HUES64 (cell line): ENCODE data around the gene MAP7.

Source experiments
- H3K27ac ChIP-seq: 2 replicates; pipeline ENCODE4 v1.7.0; 2013; ENCODE audit warnings: low read depth, low read length, inconsistent platforms
- H3K27me3 ChIP-seq: 2 replicates; pipeline ENCODE4 v1.6.1; 2013; ENCODE audit warnings: mild to moderate bottlenecking, low read length; ENCODE audit not compliant: insufficient read depth
- H3K36me3 ChIP-seq: 2 replicates; pipeline ENCODE4 v1.6.1; 2013; ENCODE audit warnings: mild to moderate bottlenecking, low read length; ENCODE audit not compliant: insufficient read depth
- H3K4me1 ChIP-seq: 2 replicates; pipeline ENCODE4 v1.6.1; 2013; ENCODE audit warnings: mild to moderate bottlenecking, low read length, moderate library complexity; ENCODE audit not compliant: insufficient read depth
- H3K4me3 ChIP-seq: 2 replicates; pipeline ENCODE4 v1.5.1; 2013; ENCODE audit warnings: mild to moderate bottlenecking, low read length, moderate library complexity
- H3K9ac ChIP-seq: 2 replicates; pipeline ENCODE4 v1.6.1; 2013; ENCODE audit warnings: mild to moderate bottlenecking, low read depth, low read length
- H3K9me3 ChIP-seq: 2 replicates; pipeline ENCODE4 v1.6.1; 2013; ENCODE audit warnings: low read depth, low read length; ENCODE audit not compliant: insufficient read depth
- WGBS: fragments of 150-250, 120-280 bp; methylation state at CpG from one replicate; pipeline ENCODE4 v1.1.7; 2013; ENCODE audit warnings: missing lambda C conversion rate; 5-methylcytosine and 5-hydroxymethylcytosine counted together

Gene MAP7

DNA sequence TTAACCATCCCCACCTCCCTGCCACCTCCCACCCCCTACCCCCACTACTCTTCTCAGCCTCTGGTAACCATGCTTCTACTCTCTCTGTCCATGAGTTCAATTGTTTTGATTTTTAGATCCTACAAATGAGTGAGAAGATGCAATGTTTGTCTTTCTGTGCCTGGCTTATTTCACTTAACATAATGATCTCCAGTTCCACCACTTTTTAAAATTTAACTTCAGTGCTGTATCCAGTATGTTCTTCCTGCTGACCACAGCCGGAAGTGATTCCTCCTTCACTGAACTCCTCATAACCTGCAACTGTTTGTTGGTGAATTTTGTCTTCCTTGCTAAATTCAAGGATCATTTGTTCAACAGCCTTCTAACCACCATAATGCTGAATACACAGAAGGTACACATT, 3.9 kb downstream of the MAP7 start:
- H3K27me3 ChIP-seq: peaks cover 25% of the 10 kb centered on the region
- no peaks in the 10 kb centered on the region for H3K36me3 ChIP-seq
- H3K4me1 ChIP-seq: peaks cover 33% of the 10 kb centered on the region
- no peaks in the 10 kb centered on the region for H3K9me3 ChIP-seq
- H3K27ac ChIP-seq: no peak overlapping the region
- H3K4me3 ChIP-seq: no peak overlapping the region
- WGBS: 100% methylated on average over 1 of the region's 1 CpG
- no peak overlapping the region for H3K9ac ChIP-seq

DNA sequence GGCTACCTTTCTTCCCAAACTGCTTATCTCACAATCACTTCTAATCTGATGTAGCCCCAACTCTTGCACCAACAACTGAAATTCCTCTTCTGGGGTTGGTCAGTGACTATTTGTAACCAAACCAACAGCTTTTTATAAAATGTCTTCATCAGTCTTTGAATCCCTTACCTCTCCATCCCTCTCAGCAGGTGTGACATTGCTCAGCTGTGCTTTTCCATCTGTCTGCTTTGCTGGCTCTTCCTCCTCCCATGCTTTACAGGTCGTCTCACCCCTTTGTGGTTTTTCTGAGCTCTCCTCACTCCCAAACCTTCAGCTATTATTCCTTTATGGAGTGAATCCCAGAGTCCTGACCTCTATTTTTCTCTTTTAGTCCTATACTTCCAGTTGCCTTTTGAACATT, 5.9 kb downstream of the MAP7 start:
- peaks cover 37% of the 10 kb centered on the region for H3K4me1 ChIP-seq
- H3K9ac ChIP-seq: no peak overlapping the region
- H3K36me3 ChIP-seq: no peaks in the 10 kb centered on the region
- H3K9me3 ChIP-seq: no peaks in the 10 kb centered on the region
- H3K27ac ChIP-seq: no peak overlapping the region
- H3K27me3 ChIP-seq: peaks cover 13% of the 10 kb centered on the region; the same call in 1 of the 2 replicates
- no peak overlapping the region for H3K4me3 ChIP-seq
- 60% methylated on average over 1 of the region's 1 CpG for WGBS

GRCh38 chr6:136541395-136541794, 8.8 kb downstream of the MAP7 start:
- no peaks in the 10 kb centered on the region for H3K27me3 ChIP-seq
- WGBS: 92% methylated on average over 2 of the region's 2 CpGs
- peaks cover 22% of the 10 kb centered on the region; the same call in 1 of the 2 replicates for H3K4me1 ChIP-seq
- no peak overlapping the region for H3K4me3 ChIP-seq
- no peak overlapping the region for H3K9ac ChIP-seq
- H3K9me3 ChIP-seq: no peaks in the 10 kb centered on the region
- H3K27ac ChIP-seq: no peak overlapping the region
- H3K36me3 ChIP-seq: no peaks in the 10 kb centered on the region

- no peaks in the 10 kb centered on the region for H3K9me3 ChIP-seq
- H3K4me1 ChIP-seq: peaks cover 20% of the 10 kb centered on the region; the same call in 1 of the 2 replicates
- no peak overlapping the region for H3K4me3 ChIP-seq
- 69% methylated on average over 5 of the region's 6 CpGs for WGBS
- H3K36me3 ChIP-seq: no peaks in the 10 kb centered on the region
- no peak overlapping the region for H3K9ac ChIP-seq
- no peaks in the 10 kb centered on the region for H3K27me3 ChIP-seq
- H3K27ac ChIP-seq: no peak overlapping the region
Measured at GRCh38 chr6:136539967-136540652, 10.1 kb downstream of the MAP7 start.

DNA sequence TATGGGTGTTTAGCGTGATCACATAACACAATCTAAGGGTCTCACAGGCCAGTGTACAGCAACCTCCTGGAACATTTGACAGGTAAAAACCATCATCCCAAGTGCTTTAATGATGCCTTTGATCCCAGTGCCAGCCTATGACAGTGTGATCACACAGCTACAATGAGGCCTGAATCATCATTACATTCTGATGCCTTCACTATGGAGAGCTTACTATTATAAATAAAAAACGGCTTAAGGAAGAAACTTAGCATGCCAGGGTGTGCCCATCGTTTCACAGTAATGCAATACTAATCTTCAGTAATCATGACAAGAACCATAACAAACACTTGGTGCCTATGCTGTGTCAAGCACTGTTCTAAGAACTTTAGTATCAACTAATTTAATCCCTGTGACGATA, 11.4 kb downstream of the MAP7 start:
- H3K9me3 ChIP-seq: no peaks in the 10 kb centered on the region
- H3K9ac ChIP-seq: no peak overlapping the region
- no peaks in the 10 kb centered on the region for H3K27me3 ChIP-seq
- no peak overlapping the region for H3K4me3 ChIP-seq
- no peak overlapping the region for H3K27ac ChIP-seq
- H3K36me3 ChIP-seq: no peaks in the 10 kb centered on the region
- 89% methylated on average over 4 of the region's 4 CpGs for WGBS
- peaks cover 14% of the 10 kb centered on the region; the same call in 1 of the 2 replicates for H3K4me1 ChIP-seq

DNA sequence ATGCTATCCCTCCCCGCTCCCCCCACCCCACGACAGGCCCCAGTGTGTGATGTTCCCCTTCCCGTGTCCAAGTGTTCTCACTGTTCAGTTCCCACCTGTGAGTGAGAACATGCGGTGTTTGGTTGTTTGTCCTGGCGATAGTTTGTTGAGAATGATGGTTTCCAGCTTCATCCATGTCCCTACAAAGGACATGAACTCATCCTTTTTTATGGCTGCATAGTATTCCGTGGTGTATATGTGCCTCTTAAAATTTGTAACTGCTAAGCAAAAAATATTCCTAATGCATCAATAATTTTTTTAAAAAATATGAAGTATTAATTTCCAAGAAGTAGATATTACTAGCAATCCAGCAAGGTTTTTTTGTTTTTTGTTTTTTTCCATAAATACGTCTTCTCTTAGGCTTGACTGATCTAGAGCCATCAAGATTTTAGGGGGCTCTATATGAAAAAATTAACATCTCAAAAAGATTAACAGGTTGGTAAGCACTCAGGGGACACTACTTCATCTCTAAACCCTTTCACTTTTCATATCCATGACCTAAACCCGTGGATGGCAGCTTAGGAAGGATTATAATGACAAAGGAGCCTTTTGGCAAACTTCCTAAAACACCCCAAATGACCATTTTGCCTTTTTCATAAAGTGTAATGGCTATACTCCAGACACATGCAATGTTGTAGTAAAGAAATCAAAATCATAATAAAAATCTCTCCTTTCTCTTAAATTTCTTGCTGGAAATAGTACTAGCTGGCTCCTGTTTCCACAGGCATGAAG, 14.2 kb downstream of the MAP7 start:
- H3K4me1 ChIP-seq: peaks cover 14% of the 10 kb centered on the region; the same call in 1 of the 2 replicates
- no peak overlapping the region for H3K9ac ChIP-seq
- H3K9me3 ChIP-seq: no peaks in the 10 kb centered on the region
- H3K4me3 ChIP-seq: no peak overlapping the region
- 86% methylated on average over 5 of the region's 8 CpGs for WGBS
- no peaks in the 10 kb centered on the region for H3K27me3 ChIP-seq
- no peak overlapping the region for H3K27ac ChIP-seq
- H3K36me3 ChIP-seq: no peaks in the 10 kb centered on the region

- H3K4me3 ChIP-seq: no peak overlapping the region
- no peaks in the 10 kb centered on the region for H3K27me3 ChIP-seq
- H3K9me3 ChIP-seq: no peaks in the 10 kb centered on the region
- H3K9ac ChIP-seq: no peak overlapping the region
- peaks cover 13% of the 10 kb centered on the region; the same call in 1 of the 2 replicates for H3K4me1 ChIP-seq
- H3K36me3 ChIP-seq: no peaks in the 10 kb centered on the region
- 66% methylated on average over 5 of the region's 5 CpGs for WGBS
- H3K27ac ChIP-seq: no peak overlapping the region
Measured at GRCh38 chr6:136535017-136535765, 15.0 kb downstream of the MAP7 start.

GRCh38 chr6:136534268-136534667, 16.0 kb downstream of the MAP7 start:
- H3K9me3 ChIP-seq: no peaks in the 10 kb centered on the region
- no peaks in the 10 kb centered on the region for H3K27me3 ChIP-seq
- H3K36me3 ChIP-seq: no peaks in the 10 kb centered on the region
- WGBS: 93% methylated on average over 2 of the region's 3 CpGs
- no peak overlapping the region for H3K4me3 ChIP-seq
- H3K27ac ChIP-seq: no peak overlapping the region
- no peak overlapping the region for H3K9ac ChIP-seq
- peaks cover 8% of the 10 kb centered on the region; the same call in 1 of the 2 replicates for H3K4me1 ChIP-seq

DNA sequence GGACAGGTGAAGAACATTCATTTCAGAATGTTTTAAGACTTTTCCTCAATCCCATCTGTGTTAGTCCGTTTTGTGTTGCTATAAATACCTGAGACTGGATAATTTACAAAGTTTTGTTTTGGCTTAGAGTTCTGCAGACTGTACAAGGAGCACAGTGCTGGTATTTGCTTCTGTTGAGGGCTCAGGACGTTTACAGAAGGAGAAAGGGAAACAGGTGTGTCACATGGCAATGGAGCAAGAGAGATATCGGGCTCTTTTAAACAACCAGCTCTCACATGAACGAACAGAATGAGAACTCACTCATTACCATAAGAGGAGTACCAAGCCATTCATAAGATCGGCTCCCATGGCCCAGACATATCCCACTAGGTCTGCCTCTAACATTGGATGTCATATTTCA, 16.7 kb downstream of the MAP7 start:
- Histone ChIP-seq H3K9me3 (no peaks in the 10 kb centered on the region), H3K4me3 (no peak overlapping the region), H3K4me1 (peaks cover 12% of the 10 kb centered on the region), H3K9ac (no peak overlapping the region), H3K27ac (no peak overlapping the region), H3K36me3 (no peaks in the 10 kb centered on the region), H3K27me3 (no peaks in the 10 kb centered on the region)
- 91% methylated on average over 5 of the region's 5 CpGs for WGBS

DNA sequence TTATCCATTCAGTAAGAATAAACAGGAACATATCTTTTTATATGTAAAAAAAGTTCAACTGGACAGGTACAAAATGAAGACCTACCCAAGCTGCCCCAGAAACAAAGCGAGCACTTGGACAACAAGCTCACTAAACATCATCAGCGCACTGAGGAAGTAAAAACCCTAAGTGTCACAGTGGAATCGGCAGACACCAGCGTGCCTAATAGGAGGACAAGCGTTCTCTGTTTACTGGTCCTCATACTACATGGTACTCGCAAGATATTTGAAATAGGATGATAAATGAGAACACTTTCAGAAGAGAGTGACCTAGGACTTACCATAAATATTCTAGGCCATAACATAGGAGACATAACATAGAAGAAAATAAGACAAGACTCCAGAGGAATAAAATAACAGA, 18.2 kb downstream of the MAP7 start:
- no peaks in the 10 kb centered on the region for H3K36me3 ChIP-seq
- H3K27me3 ChIP-seq: no peaks in the 10 kb centered on the region
- H3K27ac ChIP-seq: no peak overlapping the region
- H3K9ac ChIP-seq: no peak overlapping the region
- 97% methylated on average over 6 of the region's 6 CpGs for WGBS
- H3K9me3 ChIP-seq: no peaks in the 10 kb centered on the region
- peaks cover 27% of the 10 kb centered on the region for H3K4me1 ChIP-seq
- no peak overlapping the region for H3K4me3 ChIP-seq

DNA sequence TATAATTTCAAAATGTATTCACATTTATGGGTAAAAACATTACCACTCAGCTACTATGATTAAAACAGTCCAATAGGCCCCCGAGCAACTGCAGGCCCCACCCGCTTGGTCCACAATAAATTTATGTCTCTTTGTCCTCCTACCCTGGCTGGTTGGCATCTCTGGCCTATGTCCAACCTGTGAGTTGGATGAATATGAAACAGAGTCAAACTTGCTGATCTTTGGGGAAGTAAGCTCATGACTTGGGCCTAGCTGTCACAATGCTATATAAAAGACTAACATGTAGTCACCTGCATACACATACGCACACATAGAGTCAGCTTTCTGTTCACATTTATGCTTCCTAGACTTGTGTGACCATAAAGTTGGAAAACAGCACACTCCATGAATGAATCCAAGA, 20.5 kb downstream of the MAP7 start:
- Histone ChIP-seq H3K4me3 (no peak overlapping the region), H3K27me3 (no peaks in the 10 kb centered on the region), H3K4me1 (peaks cover 41% of the 10 kb centered on the region), H3K9ac (no peak overlapping the region), H3K27ac (no peak overlapping the region), H3K36me3 (no peaks in the 10 kb centered on the region), H3K9me3 (no peaks in the 10 kb centered on the region)
- 96% methylated on average over 3 of the region's 3 CpGs for WGBS
